Testis (tissue), 3 donors: ENCODE measurements around the gene MRPS5. TPM values are rescaled to one million over a fixed set of nuclear protein-coding genes. Genes with fewer than 3 reads are reported as not detected.

ENCODE experiments used
- DNase-seq: peaks from one replicate; pipeline ENCODE4 v3.0.0-alpha.2; 2019
- H3K27ac ChIP-seq, 2 donors: fragments of 200-600 bp; sonication (generic); one replicate each; pipeline ENCODE4 v1.5.1; 2019
- H3K27me3 ChIP-seq: fragments of 200-600 bp; sonication (generic); one replicate; pipeline ENCODE4 v1.5.1; 2019
- H3K36me3 ChIP-seq: fragments of 200-600 bp; sonication (generic); one replicate; pipeline ENCODE4 v1.5.1; 2017; ENCODE audit warnings: low read depth; ENCODE audit errors: missing control alignments
- H3K4me1 ChIP-seq: fragments of 200-600 bp; sonication (generic); one replicate; pipeline ENCODE4 v1.5.1; 2019
- H3K4me3 ChIP-seq, 2 donors: fragments of 200-600 bp; sonication (generic); one replicate each; pipeline ENCODE4 v1.5.1; 2017 to 2019
- H3K9me3 ChIP-seq: fragments of 200-600 bp; sonication (generic); one replicate; pipeline ENCODE4 v1.5.1; 2017
- POLR2A ChIP-seq: fragments of 450-650 bp; IDR thresholded peaks from one replicate; pipeline ENCODE4 v1.6.1; 2017; ENCODE audit warnings: antibody characterized with exemption, mild to moderate bottlenecking, moderate library complexity
- WGBS, 2 donors: methylation state at CpG; one replicate each; pipeline ENCODE4 v1.1.5; 2018; 5-methylcytosine and 5-hydroxymethylcytosine counted together
- intact Hi-C: fragments of 100-400 bp; cut with DNase I; formaldehyde crosslinking; loops from one replicate; pipeline ENCODE4 v1.15.1; 2023; ENCODE audit warnings: low total_unique reads
- polyA plus RNA-seq: library from polyadenylated mRNA; stranded (reverse); fragments of 350-450 nt; fragmentation: Illumina TruSeq; extraction: RNeasy Lipid Tissue Mini Kit (QIAGEN cat#74804); gene quantifications from one replicate; pipeline ENCODE4 v1.2.3, GENCODE V29; 2014; ENCODE audit warnings: low read depth, low replicate concordance; ENCODE audit not compliant: insufficient read depth
- total RNA-seq, 2 donors: library from RNA; depleted of rRNA; stranded (reverse); fragments of >200 nt; gene quantifications; one replicate each; pipeline ENCODE4 v1.2.3, GENCODE V29; 2016
- TF ChIP-seq, protein P1 (sequence below), 3 experiments: fragments of 450-650 bp in 2 of 3; fragments of 200-600 bp in 1 of 3; sonication (generic) in 1 of 3; IDR thresholded peaks; one replicate each; pipeline ENCODE4 v1.5.1; 2016 to 2019; ENCODE audit warnings: antibody characterized with exemption in 3 of 3, mild to moderate bottlenecking in 2 of 3, moderate library complexity in 1 of 3

MRPS5 gene
- total and polyA plus RNA-seq, 3 donors from 2014 or later, result 44.4 to 63.1 (median 59.3) TPM

- Histone ChIP-seq H3K4me1 (peaks cover 11% of the 10 kb centered on the region), H3K4me3 (peak within 1 kb of the TSS; percentile 64 to 69), H3K9me3 (no peaks in the 10 kb centered on the region), H3K27me3 (no peaks in the 10 kb centered on the region), H3K27ac (peak within 1 kb of the TSS; percentile 64 to 83), H3K36me3 (no peaks in the 10 kb centered on the region)
- peak; percentile 84 for DNase-seq
- no peak for TF ChIP-seq POLR2A
- TF ChIP-seq, protein P1, sequence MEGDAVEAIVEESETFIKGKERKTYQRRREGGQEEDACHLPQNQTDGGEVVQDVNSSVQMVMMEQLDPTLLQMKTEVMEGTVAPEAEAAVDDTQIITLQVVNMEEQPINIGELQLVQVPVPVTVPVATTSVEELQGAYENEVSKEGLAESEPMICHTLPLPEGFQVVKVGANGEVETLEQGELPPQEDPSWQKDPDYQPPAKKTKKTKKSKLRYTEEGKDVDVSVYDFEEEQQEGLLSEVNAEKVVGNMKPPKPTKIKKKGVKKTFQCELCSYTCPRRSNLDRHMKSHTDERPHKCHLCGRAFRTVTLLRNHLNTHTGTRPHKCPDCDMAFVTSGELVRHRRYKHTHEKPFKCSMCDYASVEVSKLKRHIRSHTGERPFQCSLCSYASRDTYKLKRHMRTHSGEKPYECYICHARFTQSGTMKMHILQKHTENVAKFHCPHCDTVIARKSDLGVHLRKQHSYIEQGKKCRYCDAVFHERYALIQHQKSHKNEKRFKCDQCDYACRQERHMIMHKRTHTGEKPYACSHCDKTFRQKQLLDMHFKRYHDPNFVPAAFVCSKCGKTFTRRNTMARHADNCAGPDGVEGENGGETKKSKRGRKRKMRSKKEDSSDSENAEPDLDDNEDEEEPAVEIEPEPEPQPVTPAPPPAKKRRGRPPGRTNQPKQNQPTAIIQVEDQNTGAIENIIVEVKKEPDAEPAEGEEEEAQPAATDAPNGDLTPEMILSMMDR (IDR thresholded peaks at IDR 0.05), result no peak
- intact Hi-C loops, result no loop called here
- WGBS, 2 donors, result 9 to 10% methylated on average over 20 to 42 of the region's 64 CpGs
Observed at GRCh38 chr2:95159690-95160449, 38.3 kb upstream of the MRPS5 start, which contains the start of gene ZNF514. TSS of gene ZNF514 (minus strand) at chr2:95159848. CDS start at chr2:95153253, 6,595 bp downstream.

GRCh38 chr2:95158891-95159619, 37.4 kb upstream of the MRPS5 start:
- Histone ChIP-seq H3K4me3 (peak overlapping the region; percentile 64 to 69), H3K36me3 (no peaks in the 10 kb centered on the region), H3K9me3 (no peaks in the 10 kb centered on the region), H3K27ac (peak overlapping the region; percentile 31 to 71), H3K4me1 (peaks cover 11% of the 10 kb centered on the region), H3K27me3 (no peaks in the 10 kb centered on the region)
- 1% methylated on average over 36 of the region's 58 CpGs; no CpG with 5 or more reads in 1 of the 2 donors for WGBS, 2 donors
- intact Hi-C loops, result no loop called here
- peak; percentile 64 for DNase-seq
- TF ChIP-seq, protein P1 (IDR thresholded peaks at IDR 0.05), result no peak
- no peak for TF ChIP-seq POLR2A

DNA sequence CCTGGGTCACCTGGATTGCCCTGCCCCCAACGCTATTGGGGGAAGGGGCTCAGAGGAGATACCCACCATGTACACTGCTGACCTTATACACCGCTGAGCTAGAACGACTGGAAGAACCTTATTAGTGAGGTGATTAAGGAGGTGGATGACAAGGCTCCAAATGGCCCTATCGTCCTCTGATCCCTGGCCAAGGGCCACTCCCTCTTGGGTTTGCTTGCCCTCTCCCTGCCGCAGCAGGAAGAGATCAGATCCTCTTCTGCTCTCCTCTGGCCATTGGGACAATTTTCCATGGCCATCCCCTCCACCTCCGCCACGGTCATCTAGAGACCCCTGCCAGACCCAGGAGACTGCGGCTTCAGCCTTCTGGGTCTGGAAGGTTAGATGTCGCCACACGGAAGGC, 36.8 kb upstream of the MRPS5 start:
- no peaks in the 10 kb centered on the region for H3K9me3 ChIP-seq
- H3K4me3 ChIP-seq, result peak overlapping the region; percentile 64 to 69
- peak overlapping the region; percentile 31 to 71 for H3K27ac ChIP-seq
- intact Hi-C loops, result no loop called here
- H3K36me3 ChIP-seq, result no peaks in the 10 kb centered on the region
- no peak for DNase-seq
- no peak for TF ChIP-seq POLR2A
- TF ChIP-seq, protein P1 (IDR thresholded peaks at IDR 0.05), result no peak
- H3K4me1 ChIP-seq, result peaks cover 11% of the 10 kb centered on the region
- 26 to 51% methylated on average over 5 to 10 of the region's 10 CpGs for WGBS, 2 donors
- H3K27me3 ChIP-seq, result no peaks in the 10 kb centered on the region

GRCh38 chr2:95149397-95149984, 27.9 kb upstream of the MRPS5 start:
- WGBS, 2 donors, result 95 to 98% methylated on average over 6 of the region's 6 CpGs
- TF ChIP-seq POLR2A, result no peak
- TF ChIP-seq, protein P1 (IDR thresholded peaks at IDR 0.05), result no peak
- H3K27ac ChIP-seq, result no peak overlapping the region
- no peaks in the 10 kb centered on the region for H3K4me1 ChIP-seq
- H3K36me3 ChIP-seq, result no peaks in the 10 kb centered on the region
- H3K9me3 ChIP-seq, result no peaks in the 10 kb centered on the region
- intact Hi-C loops, result no loop called here
- H3K27me3 ChIP-seq, result no peaks in the 10 kb centered on the region
- no peak for DNase-seq
- no peak overlapping the region for H3K4me3 ChIP-seq
